ENCODE data around the gene CYTH2.

The CYTH2 gene

DNA sequence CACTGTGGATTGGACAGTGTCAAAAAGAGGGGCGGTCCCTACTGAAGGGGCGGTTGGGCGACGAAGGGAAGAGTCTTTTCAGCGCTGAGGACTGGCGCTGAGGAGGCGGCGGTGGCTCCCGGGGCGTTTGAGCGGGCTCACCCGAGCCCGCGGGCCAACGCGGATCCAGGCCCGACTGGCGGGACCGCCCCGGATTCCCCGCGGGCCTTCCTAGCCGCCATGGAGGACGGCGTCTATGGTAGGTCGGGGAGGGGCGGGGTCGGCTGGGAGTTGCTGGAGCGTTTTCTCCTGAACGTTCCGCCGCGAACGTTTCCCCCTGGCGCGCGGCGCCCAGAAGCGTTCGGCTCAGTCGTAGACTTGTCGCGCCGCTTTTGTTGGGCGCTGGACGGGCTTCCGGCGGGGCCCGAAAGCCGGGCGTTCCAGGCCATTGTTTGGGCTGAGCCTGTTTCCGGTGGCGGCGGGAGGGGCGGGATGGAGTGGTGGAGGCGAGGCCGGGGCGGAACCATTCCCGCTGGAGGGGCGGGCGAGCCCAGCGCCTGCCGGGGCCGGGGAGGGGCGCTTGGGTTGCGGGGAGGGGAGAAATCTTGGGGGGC is at the start of gene CYTH2:
CYTH2 (plus strand) TSS at position 81 of the 593 bp plus-strand sequence; CDS start at position 220, 139 bp downstream.
- in situ Hi-C loops (cut with MboI; ENCODE audit: low sequenced_read_pairs), result no loop called here

DNA sequence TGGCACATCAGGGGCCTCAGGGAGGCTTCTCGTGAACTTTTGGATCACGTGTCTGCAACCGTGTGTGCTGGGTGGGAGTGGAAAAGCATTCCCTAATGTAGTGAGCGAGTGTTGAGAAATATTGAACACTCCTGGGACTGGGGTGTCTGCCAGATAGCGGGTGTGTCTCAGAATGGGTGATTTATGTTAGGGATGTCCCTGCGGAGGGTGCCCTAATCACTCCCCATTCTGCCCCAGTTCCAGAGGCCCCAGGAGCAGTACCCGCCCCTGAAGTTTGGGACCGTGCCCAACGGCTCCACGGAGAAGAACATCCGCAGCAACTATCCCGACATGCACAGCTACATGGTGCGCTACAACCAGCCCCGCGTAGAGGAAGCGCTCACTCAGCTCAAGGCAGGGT is 47.6 kb upstream of the CYTH2 start:
- in situ Hi-C loops (cut with MboI; ENCODE audit: low sequenced_read_pairs), result no loop called here

DNA sequence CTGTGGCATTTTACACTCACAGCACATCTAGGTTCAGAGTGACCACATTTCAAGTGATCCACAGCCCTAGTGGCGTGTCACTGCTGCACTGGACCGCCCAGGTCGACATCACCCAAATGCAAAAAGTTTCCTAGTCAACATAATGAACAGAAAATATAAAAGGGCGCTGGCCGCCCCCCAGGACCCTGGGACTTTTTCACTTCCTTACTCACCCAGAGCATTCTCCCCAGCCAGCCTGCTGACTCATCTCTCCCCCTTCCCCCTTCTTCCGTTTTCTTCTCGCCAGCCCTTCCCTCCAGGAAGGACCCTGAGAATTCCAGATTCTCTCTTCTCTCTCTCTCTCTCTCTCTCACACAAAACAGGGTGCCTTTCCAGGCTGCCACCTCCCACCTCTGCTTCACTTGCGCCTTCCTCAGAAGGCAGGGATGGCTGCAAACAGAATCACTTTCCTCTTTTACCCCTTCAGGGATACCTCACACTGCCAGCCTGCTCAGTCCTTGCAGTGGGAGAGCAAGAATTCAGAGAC is 44.4 kb upstream of the CYTH2 start:
- in situ Hi-C loops (cut with MboI; ENCODE audit: low sequenced_read_pairs), result no loop called here

GRCh38 chr19:48428670-48429069 is 40.5 kb upstream of the CYTH2 start:
- in situ Hi-C loops (cut with MboI; ENCODE audit: low sequenced_read_pairs), result no loop called here

DNA sequence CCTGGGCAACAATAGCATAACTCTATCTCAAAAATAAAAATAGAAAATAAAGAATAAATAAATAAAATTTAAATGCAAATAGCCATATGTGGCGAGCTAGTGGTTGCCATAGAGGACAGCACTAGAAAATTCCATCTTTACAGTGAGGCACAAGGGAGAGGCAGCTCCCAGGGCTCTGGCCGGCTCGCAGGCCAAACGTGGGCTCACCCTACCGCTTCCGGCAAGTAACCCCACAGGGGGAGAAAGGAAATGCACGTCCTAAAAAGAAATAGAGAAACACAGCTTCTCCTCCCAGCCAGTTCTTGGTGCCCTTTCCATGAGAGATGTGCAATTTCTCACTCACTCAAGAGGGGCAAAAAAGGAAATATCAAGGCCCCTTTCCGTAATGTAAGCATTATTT is 35.8 kb upstream of the CYTH2 start:
- in situ Hi-C loops (cut with MboI; ENCODE audit: low sequenced_read_pairs), result no loop called here

DNA sequence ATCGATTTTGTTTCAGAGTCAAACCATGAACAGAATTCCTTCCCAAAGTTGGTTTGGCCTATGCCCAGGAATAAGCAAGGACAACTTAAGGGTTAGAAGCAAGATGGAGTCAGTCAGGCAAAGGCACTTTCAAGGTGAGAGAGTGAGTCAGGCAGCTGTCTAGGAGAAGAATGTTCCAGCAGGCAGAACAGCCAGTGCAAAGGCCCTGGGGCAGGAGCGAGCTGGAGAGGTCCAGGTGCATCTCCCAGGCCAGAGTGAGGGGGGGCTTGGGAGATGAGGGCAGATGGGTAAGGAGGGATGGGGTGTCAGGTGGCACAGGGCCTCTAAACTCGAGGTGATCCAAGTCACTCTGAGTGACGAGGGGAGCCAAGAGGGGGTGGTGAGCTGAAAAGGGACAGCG is 32.6 kb upstream of the CYTH2 start:
- in situ Hi-C loops (cut with MboI; ENCODE audit: low sequenced_read_pairs), result no loop called here

GRCh38 chr19:48441360-48442050 is 27.7 kb upstream of the CYTH2 start:
- in situ Hi-C loops (cut with MboI; ENCODE audit: low sequenced_read_pairs), result no loop called here

GRCh38 chr19:48442116-48443035 is 26.8 kb upstream of the CYTH2 start:
- in situ Hi-C loops (cut with MboI; ENCODE audit: low sequenced_read_pairs), result no loop called here

DNA sequence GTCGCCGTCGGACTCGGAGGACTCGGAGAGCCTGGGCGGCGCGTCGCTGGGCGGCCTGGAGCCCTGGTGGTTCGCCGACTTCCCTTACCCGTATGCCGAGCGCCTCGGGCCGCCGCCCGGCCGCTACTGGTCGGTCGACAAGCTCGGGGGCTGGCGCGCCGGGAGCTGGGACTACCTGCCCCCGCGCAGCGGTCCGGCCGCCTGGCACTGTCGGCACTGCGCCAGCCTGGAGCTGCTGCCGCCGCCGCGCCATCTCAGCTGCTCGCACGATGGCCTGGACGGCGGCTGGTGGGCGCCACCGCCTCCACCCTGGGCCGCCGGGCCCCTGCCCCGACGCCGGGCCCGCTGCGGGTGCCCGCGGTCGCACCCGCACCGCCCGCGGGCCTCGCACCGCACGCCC is 25.9 kb upstream of the CYTH2 start:
- in situ Hi-C loops (cut with MboI; ENCODE audit: low sequenced_read_pairs), result no loop called here

- in situ Hi-C loops (cut with MboI; ENCODE audit: low sequenced_read_pairs), result no loop called here
These were observed 25.4 kb upstream of the CYTH2 start for GRCh38 chr19:48443731-48444128.

- in situ Hi-C loops (cut with MboI; ENCODE audit: low sequenced_read_pairs), result no loop called here
These were observed 24.8 kb upstream of the CYTH2 start for GRCh38 chr19:48444129-48444935.

DNA sequence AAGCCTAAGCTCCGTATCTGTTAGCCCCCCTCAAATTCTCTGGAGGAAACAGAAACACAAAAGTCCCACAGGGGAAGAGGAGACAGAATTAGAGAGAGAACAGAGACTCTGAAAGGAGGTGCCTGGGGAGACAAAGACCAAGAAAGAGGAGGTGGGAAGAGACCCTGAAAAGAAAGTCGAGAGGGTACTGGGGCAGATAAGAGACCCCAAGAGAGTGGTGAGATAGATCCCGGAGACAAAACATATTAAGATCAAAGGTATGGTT is 24.3 kb upstream of the CYTH2 start:
- in situ Hi-C loops (cut with MboI; ENCODE audit: low sequenced_read_pairs), result no loop called here

- in situ Hi-C loops (cut with MboI; ENCODE audit: low sequenced_read_pairs), result no loop called here
These were observed 23.9 kb upstream of the CYTH2 start for GRCh38 chr19:48445256-48445605.

DNA sequence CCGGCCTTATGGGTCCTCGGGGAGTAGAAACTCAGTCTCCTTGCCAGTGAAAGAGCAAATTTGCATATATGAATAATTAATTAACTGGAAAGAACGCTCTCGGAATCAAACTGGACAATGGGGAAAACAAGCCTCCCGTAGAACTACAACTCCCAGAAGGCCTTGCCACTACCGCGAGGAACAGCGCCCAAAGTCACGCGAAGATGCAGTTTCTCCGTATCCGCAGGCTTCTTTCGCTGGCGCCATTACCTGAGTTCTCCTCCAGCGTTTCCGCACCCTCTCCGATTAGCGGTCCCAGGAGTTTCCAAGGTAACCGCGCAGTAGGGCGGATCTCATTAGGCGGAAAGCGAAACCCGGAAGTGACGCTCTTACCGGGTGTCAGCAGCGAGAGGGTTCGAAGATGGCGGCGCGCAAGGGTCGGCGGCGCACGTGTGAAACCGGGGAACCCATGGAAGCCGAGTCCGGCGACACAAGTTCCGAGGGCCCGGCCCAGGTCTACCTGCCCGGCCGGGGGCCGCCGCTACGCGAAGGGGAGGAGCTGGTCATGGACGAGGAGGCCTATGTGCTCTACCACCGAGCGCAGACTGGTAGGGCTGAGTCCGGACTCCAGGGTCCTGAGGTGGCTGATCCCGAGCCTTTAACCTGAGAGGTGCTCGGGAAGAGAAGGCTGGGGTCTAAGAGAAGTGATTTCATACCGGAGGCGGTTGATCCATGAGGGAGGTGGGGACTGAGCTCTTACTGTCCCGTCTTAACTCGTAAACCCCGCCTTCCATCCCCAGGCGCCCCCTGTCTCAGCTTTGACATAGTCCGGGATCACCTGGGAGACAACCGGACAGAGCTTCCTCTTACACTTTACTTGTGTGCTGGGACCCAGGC is 23.3 kb upstream of the CYTH2 start, which contains the start of gene GRWD1:
GRWD1 (plus strand) TSS at position 378 of the 876 bp plus-strand sequence; CDS start at position 401, 23 bp downstream.
- in situ Hi-C loops (cut with MboI; ENCODE audit: low sequenced_read_pairs), result no loop called here

DNA sequence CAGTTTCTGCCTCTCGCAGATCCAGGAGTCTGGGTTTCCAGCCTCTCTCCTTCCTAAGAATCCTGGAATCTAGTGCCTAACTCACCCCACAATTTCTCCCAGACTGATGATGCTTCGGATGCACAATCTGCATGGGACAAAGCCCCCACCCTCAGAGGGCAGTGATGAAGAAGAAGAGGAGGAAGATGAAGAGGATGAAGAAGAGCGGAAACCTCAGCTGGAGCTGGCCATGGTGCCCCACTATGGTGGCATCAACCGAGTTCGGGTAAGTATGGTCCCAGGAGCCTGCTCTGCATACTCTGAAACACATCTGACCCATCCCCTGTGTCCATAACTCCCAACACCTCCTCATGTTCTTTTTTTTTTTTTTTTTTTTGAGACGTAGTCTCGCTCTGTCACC is 22.6 kb upstream of the CYTH2 start:
- in situ Hi-C loops (cut with MboI; ENCODE audit: low sequenced_read_pairs), result no loop called here

DNA sequence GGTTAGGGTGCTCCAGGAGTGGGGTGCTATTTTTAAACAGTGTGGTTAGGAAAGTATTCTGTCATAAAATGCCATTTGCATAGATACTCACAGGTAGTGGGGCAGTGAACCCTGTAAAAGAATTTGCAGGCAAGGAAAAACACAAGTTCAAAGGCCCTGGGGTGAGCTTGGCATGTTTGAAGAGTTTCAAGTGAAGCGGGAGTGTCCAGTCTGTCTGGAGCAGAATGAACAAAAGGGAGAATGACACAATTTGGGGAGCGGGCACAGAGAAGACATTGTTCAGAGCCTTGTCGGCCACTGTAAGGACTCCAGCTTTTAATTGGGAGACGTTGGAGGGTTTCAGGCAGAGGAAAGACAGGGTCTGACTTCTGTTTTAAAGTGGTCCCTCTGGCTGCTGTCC is 20.6 kb upstream of the CYTH2 start:
- in situ Hi-C loops (cut with MboI; ENCODE audit: low sequenced_read_pairs), result no loop called here

DNA sequence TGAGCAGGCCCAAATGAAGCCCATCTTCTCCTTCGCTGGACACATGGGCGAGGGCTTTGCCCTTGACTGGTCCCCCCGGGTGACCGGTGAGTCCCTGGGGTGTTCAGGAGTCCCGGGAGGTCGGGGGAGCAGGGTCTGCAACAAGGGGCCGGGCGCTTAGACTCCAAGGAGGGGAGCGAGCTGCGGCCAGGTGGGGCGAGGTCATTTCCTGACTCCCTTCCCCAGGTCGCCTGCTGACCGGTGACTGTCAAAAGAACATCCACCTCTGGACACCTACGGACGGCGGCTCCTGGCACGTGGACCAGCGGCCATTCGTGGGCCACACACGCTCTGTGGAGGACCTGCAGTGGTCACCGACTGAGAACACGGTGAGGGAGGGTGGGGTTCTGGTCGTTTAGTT is 18.7 kb upstream of the CYTH2 start:
- in situ Hi-C loops (cut with MboI; ENCODE audit: low sequenced_read_pairs), result no loop called here

- in situ Hi-C loops (cut with MboI; ENCODE audit: low sequenced_read_pairs), result no loop called here
These were observed 18.3 kb upstream of the CYTH2 start for GRCh38 chr19:48450863-48451262.

- in situ Hi-C loops (cut with MboI; ENCODE audit: low sequenced_read_pairs), result no loop called here
These were observed 17.5 kb upstream of the CYTH2 start for GRCh38 chr19:48451624-48452023.

Measured in HL-60/S4 treated with retinoic acid at 250 ng/mL for 4 days and 3 days (cell line).